HG02852 (cell line): ENCODE data around the gene KAT2A.

Experiments used
- ATAC-seq: cut with Tn5 transposase; IDR thresholded peaks from one replicate; pipeline ENCODE4 v1.9.1; 2021; ENCODE audit warnings: mild to moderate bottlenecking, moderate library complexity; ENCODE audit not compliant: unreplicated experiment

The KAT2A gene

GRCh38 chr17:42135664-42136653 is 14.8 kb upstream of the KAT2A start:
- no peak for ATAC-seq

DNA sequence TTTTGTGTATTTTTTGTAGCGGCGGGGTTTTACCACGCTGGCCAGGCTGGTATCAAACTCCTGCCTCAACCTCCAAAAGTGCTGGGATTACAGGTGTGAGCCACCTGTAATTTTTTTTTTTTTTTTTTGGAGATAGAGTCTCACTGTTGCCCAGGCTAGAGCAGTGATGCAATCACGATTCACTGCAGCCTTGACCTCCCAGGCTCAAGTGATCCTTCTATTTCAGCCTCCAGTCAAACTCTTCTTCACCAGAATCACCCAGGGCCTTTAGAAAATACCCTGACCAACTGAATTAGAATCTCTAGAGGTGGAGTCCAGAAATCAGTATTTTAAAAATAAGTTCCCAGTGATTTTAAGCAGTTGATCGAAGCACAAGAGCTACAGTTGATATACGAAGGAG is 14.0 kb upstream of the KAT2A start:
- no peak for ATAC-seq

GRCh38 chr17:42133461-42134041 is 12.4 kb upstream of the KAT2A start:
- ATAC-seq = peak; percentile 54

- ATAC-seq = no peak
These were observed 11.8 kb upstream of the KAT2A start for GRCh38 chr17:42132941-42133340.

DNA sequence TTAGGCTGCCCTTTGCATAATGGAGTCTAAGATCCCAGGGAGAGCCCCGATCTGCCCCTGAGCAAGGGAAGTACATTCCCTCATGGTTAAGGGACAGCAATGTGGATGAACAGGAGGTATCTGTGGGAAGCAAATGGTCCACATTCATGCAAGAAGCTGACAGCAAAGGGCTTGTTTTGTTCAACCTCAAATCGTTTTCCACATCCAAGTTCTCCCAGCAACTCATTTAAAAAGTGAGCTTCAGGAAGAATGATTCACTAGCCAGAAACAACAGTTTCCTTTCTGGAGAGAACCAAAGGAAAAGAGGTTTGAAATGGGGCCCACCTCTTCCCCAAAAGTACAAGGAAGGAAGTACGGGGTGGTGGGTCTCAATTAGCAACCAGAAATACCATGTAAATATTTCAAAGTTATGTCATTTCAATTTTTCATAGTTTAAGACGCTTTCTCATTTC is 10.8 kb upstream of the KAT2A start:
- no peak for ATAC-seq

GRCh38 chr17:42131232-42131631 is 10.1 kb upstream of the KAT2A start:
- ATAC-seq = no peak

DNA sequence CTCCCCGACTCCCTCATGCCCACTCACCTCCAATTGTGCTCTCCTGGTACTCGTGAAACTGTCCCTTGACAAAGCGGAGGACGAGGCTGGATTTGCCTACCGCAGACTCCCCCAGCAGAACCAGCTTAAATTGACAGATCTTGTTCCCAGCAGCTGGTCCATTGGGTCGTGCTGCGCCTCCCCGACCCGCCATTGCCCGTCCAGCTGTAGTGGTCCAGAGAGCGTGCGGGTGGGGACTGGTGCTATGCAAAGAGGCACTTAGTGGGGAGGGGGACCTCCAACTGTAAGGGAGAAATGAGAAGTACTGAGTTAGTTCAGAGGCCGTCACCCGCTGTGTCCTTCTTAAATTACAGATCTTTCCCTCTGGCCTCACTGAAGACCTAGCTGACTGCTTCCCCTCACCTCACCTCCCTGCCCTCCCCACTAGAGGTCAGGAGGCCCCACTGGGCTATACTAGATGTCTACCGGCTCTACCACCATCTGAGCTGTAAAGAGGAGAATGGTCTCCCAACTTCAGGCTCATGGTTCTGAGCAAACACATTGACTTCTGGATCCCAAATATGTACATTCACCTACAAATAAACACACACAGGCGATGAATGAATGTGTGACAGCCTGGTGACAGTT is 9.3 kb upstream of the KAT2A start:
- no peak for ATAC-seq

DNA sequence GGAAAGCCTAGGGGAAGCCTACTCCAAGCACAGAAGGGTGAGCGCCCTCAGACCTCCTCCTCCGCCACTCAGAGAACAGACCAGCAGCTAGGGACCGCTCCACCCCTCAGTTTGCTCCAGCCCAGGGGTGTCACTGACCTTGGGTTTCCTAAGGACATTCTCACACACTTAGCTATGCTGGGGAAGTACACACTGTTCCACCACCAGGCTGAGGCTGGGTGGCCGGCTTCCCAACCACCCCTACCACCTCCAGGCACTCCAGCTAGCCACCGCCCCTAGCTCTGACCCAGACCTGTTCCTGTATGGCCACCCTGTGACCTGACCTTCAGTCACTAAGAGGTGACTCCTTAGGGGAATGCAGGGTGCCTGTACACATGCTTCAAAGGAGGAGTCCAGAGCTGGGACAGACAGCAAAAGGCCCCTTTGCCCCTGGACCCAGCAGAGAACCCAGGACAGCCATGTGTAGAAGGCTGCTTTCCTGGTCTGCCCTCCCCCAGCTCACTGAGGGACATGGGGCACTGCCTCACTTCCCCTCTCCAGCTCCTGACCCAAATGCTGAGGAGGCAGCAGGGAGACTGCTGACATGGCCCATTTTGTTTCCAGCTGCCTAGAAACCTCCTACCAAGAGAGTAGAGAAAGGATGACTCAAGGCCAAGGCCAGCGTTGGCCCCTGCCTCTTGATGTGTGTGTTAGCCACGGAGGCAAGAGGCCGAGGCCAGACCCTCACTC is 8.1 kb upstream of the KAT2A start:
- no peak for ATAC-seq

- ATAC-seq = no peak
These were observed 6.2 kb upstream of the KAT2A start for GRCh38 chr17:42127414-42127813.

GRCh38 chr17:42126836-42127235 is 5.7 kb upstream of the KAT2A start:
- no peak for ATAC-seq

- no peak for ATAC-seq
These were observed 4.4 kb upstream of the KAT2A start for GRCh38 chr17:42125565-42125964.

DNA sequence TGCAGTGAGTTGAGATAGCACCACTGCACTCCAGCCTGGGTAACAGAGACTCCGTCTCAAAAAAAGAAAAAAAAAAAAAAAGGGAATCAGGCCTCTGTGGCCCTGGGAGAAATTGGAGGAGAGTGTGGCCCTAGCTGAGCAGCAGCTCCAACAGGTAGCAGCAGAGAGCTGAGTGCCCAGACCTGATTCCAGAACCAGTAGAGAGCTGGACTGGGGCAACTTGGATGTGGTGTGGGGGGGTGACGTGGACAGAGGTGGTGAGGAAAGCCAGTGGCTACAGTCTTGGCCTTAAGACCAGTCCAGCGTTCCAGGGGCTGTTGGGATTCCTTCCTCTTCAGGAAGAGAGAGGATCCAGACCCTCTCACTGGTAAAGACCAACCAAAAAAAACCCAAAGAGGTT is 3.1 kb upstream of the KAT2A start:
- no peak for ATAC-seq

GRCh38 chr17:42122371-42123303 is 1.5 kb upstream of the KAT2A start, which contains the start of gene HSPB9:
Gene HSPB9 (plus strand): TSS chr17:42122804. CDS start chr17:42122851, 47 bp downstream.
- ATAC-seq = no peak

- no peak for ATAC-seq
These were observed 902 bp downstream of the KAT2A start for GRCh38 chr17:42120161-42120769.

GRCh38 chr17:42119301-42119700 is 1.9 kb downstream of the KAT2A start:
- ATAC-seq = no peak

DNA sequence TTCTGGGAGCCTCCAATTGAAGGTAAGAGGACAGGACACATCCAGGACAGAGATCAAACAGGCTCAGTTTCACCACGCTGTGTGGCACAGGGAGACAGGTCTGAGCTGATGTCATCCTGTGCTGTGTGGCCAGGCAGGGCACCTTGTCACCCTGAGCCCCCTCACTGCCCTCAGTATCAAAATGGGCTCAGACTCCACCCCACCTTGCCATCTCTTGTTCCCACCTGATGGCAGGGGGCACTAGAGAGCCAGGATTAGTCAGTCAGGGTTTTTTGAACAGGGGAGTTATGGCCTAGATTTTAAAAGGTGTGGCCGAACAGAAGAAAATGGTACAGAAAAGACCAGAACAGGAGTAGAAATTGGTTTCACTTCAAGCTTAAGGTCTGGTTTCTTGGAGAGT is 2.6 kb downstream of the KAT2A start:
- ATAC-seq = no peak

- no peak for ATAC-seq
These were observed 3.0 kb downstream of the KAT2A start for GRCh38 chr17:42118126-42118510.

DNA sequence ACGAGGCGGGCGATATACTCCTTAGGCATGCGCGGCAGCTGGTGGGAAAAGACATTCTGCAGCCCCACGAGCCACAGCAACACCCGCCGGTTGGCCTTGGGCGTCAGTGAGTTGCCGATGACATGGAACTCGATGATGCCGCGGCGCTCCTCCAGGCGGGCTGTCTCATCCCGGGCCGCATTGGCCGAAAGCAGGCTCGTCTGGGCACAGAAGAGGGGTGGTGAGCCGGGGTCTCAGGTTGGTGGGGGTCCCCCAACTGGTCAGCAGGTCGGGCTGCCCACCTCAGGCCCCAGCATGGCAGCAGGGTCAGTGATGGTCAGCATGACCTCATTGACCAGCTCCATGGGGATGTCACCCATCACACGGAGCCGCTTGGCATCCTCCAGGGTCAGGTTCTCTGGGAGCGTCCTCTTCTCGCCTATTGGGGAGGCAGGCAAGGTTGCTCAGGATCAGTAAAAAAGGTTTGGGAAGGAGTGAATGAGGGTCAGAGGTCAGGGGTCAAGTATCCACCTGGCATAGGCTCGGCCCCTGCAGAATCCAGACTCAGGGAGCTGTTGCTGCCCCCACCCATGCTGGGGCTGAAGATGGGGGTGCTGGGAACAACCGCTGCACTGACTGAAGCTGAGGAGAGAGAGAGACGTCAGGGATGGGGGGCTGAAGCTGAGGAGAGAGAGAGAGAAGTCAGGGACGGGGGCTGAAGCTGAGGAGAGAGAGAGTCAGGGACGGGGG is 3.6 kb downstream of the KAT2A start:
- no peak for ATAC-seq
